Left renal pelvis (tissue), 4 donors: ENCODE data around the gene CDHR3. TPM values are rescaled to one million over a fixed set of nuclear protein-coding genes. Genes with fewer than 3 reads are reported as not detected.
A peak's percentile ranks its signal among the peaks of the same experiment; 100 is the strongest.
"Not testable (repeated sequence)": the region's sequence is repeated elsewhere in the genome, so short reads cannot be mapped to it uniquely, and the experiment has no call there.

Experiments used
- DNase-seq, 4 donors: peaks; one replicate each; pipeline ENCODE4 v3.0.0-alpha.2; 2013; ENCODE audit warnings: low read depth in 4 of 4, low spot score in 3 of 4
- polyA plus RNA-seq, 4 donors: library from polyadenylated mRNA; unstranded; fragments of 120-200 nt; gene quantifications; one replicate each; pipeline ENCODE4 v1.2.1, GENCODE V29; 2013; ENCODE audit not compliant: insufficient read length in 4 of 4

CDHR3 gene
- polyA plus RNA-seq, 4 donors, result 5.9 to 9.2 (median 6.5) TPM

- DNase-seq, result not testable (repeated sequence)
These were observed 7.2 kb upstream of the CDHR3 start for GRCh38 chr7:105955651-105956466.

- no peak for DNase-seq
These were observed 5.1 kb upstream of the CDHR3 start for GRCh38 chr7:105958012-105958411.

GRCh38 chr7:105962353-105962752 lies 711 bp upstream of the CDHR3 start:
- DNase-seq, result no peak

GRCh38 chr7:105971845-105972244 lies 8.8 kb downstream of the CDHR3 start:
- DNase-seq, result no peak

GRCh38 chr7:105972276-105972675 lies 9.2 kb downstream of the CDHR3 start:
- no peak for DNase-seq

- no peak for DNase-seq
These were observed 11.4 kb downstream of the CDHR3 start for GRCh38 chr7:105974471-105974870.

GRCh38 chr7:105975770-105976417 lies 12.8 kb downstream of the CDHR3 start:
- no peak for DNase-seq

GRCh38 chr7:105976868-105977267 lies 13.8 kb downstream of the CDHR3 start:
- no peak for DNase-seq

- no peak for DNase-seq
These were observed 15.0 kb downstream of the CDHR3 start for GRCh38 chr7:105978035-105978434.

- DNase-seq, result no peak
These were observed 15.9 kb downstream of the CDHR3 start for GRCh38 chr7:105978974-105979373.

- no peak for DNase-seq
These were observed 16.3 kb downstream of the CDHR3 start for GRCh38 chr7:105979405-105979804.

GRCh38 chr7:105980645-105981396 lies 17.8 kb downstream of the CDHR3 start:
- no peak for DNase-seq

GRCh38 chr7:105982388-105982787 lies 19.3 kb downstream of the CDHR3 start:
- DNase-seq, result no peak

GRCh38 chr7:105984808-105985207 lies 21.7 kb downstream of the CDHR3 start:
- DNase-seq, result not testable (repeated sequence)

- DNase-seq, result peak in 1 of 4 donors; percentile 30
These were observed 22.2 kb downstream of the CDHR3 start for GRCh38 chr7:105985229-105985628.

GRCh38 chr7:105985672-105986215 lies 22.7 kb downstream of the CDHR3 start:
- no peak for DNase-seq

GRCh38 chr7:105987046-105987445 lies 24.0 kb downstream of the CDHR3 start:
- DNase-seq, result no peak

- no peak for DNase-seq
These were observed 25.2 kb downstream of the CDHR3 start for GRCh38 chr7:105988276-105988675.

- no peak for DNase-seq
These were observed 26.1 kb downstream of the CDHR3 start for GRCh38 chr7:105989191-105989590.

- no peak for DNase-seq
These were observed 26.6 kb downstream of the CDHR3 start for GRCh38 chr7:105989686-105990085.

GRCh38 chr7:105990141-105990540 lies 27.1 kb downstream of the CDHR3 start:
- DNase-seq, result no peak
